ENCODE results near the gene RSF1.

The RSF1 gene

DNA sequence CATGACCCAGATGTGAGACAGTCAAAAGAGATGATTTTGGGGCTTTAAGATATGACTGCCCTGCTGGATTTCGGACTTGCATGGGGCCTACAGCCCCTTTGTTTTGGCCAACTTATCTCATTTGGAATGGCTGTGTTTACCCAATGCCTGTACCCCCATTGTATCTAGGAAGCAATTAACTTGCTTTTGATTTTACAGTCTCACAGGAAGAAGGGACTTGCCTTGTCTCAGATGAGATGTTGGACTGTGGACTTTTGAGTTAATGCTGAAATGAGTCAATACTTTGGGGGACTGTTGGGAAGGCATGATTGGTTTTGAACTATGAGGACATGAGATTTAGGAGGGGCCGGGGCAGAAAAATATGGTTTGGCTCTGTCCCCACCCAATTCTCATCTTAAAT, 88.4 kb downstream of the RSF1 start:
- TF ChIP-seq, protein P1, sequence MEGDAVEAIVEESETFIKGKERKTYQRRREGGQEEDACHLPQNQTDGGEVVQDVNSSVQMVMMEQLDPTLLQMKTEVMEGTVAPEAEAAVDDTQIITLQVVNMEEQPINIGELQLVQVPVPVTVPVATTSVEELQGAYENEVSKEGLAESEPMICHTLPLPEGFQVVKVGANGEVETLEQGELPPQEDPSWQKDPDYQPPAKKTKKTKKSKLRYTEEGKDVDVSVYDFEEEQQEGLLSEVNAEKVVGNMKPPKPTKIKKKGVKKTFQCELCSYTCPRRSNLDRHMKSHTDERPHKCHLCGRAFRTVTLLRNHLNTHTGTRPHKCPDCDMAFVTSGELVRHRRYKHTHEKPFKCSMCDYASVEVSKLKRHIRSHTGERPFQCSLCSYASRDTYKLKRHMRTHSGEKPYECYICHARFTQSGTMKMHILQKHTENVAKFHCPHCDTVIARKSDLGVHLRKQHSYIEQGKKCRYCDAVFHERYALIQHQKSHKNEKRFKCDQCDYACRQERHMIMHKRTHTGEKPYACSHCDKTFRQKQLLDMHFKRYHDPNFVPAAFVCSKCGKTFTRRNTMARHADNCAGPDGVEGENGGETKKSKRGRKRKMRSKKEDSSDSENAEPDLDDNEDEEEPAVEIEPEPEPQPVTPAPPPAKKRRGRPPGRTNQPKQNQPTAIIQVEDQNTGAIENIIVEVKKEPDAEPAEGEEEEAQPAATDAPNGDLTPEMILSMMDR (IDR thresholded peaks at IDR 0.05; ENCODE audit: borderline replicate concordance, insufficient read depth, low read depth, low read length) = no peak
- no peak overlapping the region for H3K4me3 ChIP-seq (ENCODE audit: low read depth, low read length)

DNA sequence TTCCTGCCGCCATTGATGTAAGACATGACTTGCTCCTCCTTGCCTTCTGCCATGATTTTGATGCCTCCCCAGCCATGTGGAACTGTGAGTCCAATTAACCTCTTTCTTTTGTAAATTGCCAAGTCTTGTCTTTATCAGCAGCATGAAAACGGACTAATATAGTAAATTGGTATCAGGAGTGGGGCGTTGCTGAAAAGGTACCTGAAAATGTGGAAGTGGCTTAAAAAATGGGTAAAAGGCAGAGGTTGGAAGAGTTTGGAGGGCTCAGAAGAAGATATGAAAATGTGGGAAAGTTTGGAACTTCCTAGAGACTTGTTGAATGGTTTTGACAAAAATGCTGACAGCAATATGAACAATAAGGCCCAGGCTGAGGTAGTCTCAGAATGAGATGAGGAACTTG, 89.7 kb downstream of the RSF1 start:
- TF ChIP-seq, protein P1 (IDR thresholded peaks at IDR 0.05; ENCODE audit: borderline replicate concordance, insufficient read depth, low read depth, low read length) = no peak
- H3K4me3 ChIP-seq (ENCODE audit: low read depth, low read length) = no peak overlapping the region

- TF ChIP-seq, protein P1 (IDR thresholded peaks at IDR 0.05; ENCODE audit: borderline replicate concordance, insufficient read depth, low read depth, low read length) = no peak
- no peak overlapping the region for H3K4me3 ChIP-seq (ENCODE audit: low read depth, low read length)
Observed at GRCh38 chr11:77729063-77729462, 91.5 kb downstream of the RSF1 start.

GRCh38 chr11:77728203-77728786, 92.2 kb downstream of the RSF1 start:
- TF ChIP-seq, protein P1 (IDR thresholded peaks at IDR 0.05; ENCODE audit: borderline replicate concordance, insufficient read depth, low read depth, low read length) = no peak
- no peak overlapping the region for H3K4me3 ChIP-seq (ENCODE audit: low read depth, low read length)

GRCh38 chr11:77726524-77726923, 94.0 kb downstream of the RSF1 start:
- no peak overlapping the region for H3K4me3 ChIP-seq (ENCODE audit: low read depth, low read length)
- TF ChIP-seq, protein P1 (IDR thresholded peaks at IDR 0.05; ENCODE audit: borderline replicate concordance, insufficient read depth, low read depth, low read length) = no peak

DNA sequence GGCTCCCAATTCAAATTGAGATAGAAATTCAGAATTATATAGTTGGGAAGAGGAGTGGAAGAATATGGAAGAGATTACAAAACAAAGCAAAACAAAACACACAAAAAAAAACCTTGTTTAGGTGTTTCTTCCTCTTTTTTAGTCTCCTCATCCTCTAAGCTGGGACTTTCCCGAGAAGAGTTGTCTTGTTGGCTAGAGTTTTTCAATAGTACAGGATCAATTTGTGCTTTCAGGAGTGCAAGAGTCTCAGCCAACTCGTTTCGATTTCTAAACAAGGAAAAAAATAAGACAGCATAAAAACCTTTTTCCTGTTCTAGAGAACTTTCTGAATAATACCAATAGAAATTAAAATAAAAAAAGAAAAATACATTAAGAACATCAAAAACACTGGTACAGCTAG, 95.1 kb downstream of the RSF1 start:
- TF ChIP-seq, protein P1 (IDR thresholded peaks at IDR 0.05; ENCODE audit: borderline replicate concordance, insufficient read depth, low read depth, low read length) = no peak
- H3K4me3 ChIP-seq (ENCODE audit: low read depth, low read length) = no peak overlapping the region

DNA sequence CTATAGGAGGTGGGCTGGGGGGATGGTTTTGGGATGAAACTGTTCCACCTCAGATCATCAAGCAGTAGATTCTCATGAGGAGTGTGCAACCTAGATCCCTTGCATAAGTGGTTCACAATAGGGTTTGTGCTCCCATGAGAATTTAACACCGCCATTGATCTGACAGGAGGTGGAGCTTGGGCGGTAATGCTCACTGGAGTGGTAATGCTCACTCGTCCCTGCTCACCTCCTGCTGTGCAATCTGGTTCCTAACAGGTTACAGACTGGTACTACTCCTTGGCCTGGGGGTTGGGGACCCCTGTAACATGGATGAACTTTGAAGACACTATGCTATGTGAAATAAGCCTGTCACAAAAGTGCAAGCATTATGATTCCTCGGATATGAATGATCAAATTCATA, 95.9 kb downstream of the RSF1 start:
- no peak overlapping the region for H3K4me3 ChIP-seq (ENCODE audit: low read depth, low read length)
- TF ChIP-seq, protein P1 (IDR thresholded peaks at IDR 0.05; ENCODE audit: borderline replicate concordance, insufficient read depth, low read depth, low read length) = no peak
